ENCODE results near the gene MAPK10.

DNA sequence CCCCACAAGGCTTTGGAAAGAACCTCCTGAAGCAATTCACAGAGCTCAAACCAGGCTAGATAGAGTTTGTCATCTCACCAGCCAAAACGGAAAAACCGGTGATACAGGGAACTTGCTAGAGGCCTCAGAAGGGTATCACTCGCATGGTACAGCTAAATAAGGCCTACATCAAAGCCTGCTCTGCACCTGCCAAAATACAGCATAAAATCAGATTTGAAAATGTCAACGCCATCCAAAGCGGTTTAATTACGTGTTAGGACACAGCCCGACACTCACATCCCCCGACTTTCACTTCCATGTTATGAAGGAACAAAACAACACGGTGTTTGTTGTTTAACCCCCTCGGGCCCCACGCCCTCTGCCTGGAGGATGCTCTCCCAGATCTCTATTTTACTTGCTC, 65.0 kb downstream of the MAPK10 start:
- TF ChIP-seq JUN (IDR thresholded peaks at IDR 0.05; ENCODE audit: low read depth, low read length) (no peak), ZNF274 (IDR thresholded peaks at IDR 0.05; ENCODE audit: borderline replicate concordance, extremely low read depth, low read length) (no peak), MAX (IDR thresholded peaks at IDR 0.05) (no peak), CHD2 (IDR thresholded peaks at IDR 0.05; ENCODE audit: low read length) (no peak), SAP30 (IDR thresholded peaks at IDR 0.05; ENCODE audit: insufficient read depth, insufficient replicate concordance, low read length) (no peak), SP1 (IDR thresholded peaks at IDR 0.05; ENCODE audit: low read depth, low read length) (no peak), MAFK (IDR thresholded peaks at IDR 0.05; ENCODE audit: low read depth, low read length) (no peak), EP300 (IDR thresholded peaks at IDR 0.05; ENCODE audit: borderline replicate concordance in 1 of 2, low read depth in 2 of 2, low read length in 2 of 2) (no peak), YY1 (IDR thresholded peaks at IDR 0.05; ENCODE audit: low read depth, low read length) (no peak), POLR2AphosphoS5 (IDR thresholded peaks at IDR 0.05; ENCODE audit: low read depth, low read length) (no peak), POLR2A (IDR thresholded peaks at IDR 0.05; ENCODE audit: control extremely low read depth in 1 of 2, low read depth in 2 of 2, low read length in 2 of 2) (no peak), SIN3A (conservative IDR thresholded peaks at IDR 0.05 in 1 of 2, IDR thresholded peaks at IDR 0.05 in 1 of 2; ENCODE audit: low read depth in 1 of 2, low read length in 2 of 2) (no peak)
- TF ChIP-seq, protein P1, sequence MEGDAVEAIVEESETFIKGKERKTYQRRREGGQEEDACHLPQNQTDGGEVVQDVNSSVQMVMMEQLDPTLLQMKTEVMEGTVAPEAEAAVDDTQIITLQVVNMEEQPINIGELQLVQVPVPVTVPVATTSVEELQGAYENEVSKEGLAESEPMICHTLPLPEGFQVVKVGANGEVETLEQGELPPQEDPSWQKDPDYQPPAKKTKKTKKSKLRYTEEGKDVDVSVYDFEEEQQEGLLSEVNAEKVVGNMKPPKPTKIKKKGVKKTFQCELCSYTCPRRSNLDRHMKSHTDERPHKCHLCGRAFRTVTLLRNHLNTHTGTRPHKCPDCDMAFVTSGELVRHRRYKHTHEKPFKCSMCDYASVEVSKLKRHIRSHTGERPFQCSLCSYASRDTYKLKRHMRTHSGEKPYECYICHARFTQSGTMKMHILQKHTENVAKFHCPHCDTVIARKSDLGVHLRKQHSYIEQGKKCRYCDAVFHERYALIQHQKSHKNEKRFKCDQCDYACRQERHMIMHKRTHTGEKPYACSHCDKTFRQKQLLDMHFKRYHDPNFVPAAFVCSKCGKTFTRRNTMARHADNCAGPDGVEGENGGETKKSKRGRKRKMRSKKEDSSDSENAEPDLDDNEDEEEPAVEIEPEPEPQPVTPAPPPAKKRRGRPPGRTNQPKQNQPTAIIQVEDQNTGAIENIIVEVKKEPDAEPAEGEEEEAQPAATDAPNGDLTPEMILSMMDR (IDR thresholded peaks at IDR 0.05; ENCODE audit: control extremely low read depth in 1 of 3, insufficient read depth in 1 of 3, low read depth in 1 of 3, low read length in 3 of 3) = no peak
